CD4-positive, alpha-beta T cell treated with Interferon alpha-2 for 1 hour (primary cell): Measurements from ENCODE around the gene CRYBB3.

ENCODE experiments used
- DNase-seq, 2 donors: peaks; one replicate each; pipeline ENCODE4 v3.0.0-alpha.2; 2020 to 2022

CRYBB3 gene

DNA sequence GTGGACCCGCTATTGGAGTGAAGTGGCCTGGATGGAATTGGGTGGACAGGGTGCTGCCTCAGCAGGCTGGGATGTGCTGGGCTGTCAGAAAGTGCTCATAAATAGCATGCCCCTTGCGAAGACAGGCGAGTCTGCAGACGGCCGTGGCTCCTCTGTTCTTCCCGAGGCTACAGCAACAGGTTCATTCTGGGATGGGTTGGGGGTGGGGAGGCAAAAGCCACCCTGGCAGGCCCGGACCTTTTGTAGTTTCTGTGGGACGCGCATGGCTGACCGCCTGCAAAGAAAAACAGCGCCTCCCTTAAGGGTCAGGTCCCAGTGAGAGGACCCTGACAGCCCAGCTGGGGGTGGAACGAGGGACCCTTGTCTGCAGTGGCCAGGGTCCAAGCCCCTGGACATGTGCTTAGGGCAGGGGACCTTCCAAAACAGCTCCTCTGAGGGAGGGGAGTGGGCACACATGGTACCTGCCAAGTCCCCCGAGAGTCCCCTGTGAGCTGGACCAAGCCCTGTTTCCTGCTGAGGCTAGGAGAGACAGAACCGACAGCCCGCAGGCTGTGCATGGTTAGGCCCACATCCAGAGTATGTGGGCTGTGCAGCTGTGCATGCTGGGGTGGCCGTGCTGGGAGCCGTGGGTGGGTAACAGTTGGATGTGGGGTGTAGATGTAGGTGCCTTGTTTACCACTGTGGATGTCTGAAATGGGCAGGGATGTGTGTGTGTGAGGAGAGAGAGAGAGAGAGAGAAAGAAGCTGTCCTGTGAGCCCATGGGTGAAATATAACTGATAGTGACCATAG lies at the start of gene CRYBB3:
Gene CRYBB3, plus strand, starts transcription at position 128 of the 790 bp plus-strand sequence. CDS start 1,539 bp downstream, outside the sequence.
- no peak for DNase-seq

DNA sequence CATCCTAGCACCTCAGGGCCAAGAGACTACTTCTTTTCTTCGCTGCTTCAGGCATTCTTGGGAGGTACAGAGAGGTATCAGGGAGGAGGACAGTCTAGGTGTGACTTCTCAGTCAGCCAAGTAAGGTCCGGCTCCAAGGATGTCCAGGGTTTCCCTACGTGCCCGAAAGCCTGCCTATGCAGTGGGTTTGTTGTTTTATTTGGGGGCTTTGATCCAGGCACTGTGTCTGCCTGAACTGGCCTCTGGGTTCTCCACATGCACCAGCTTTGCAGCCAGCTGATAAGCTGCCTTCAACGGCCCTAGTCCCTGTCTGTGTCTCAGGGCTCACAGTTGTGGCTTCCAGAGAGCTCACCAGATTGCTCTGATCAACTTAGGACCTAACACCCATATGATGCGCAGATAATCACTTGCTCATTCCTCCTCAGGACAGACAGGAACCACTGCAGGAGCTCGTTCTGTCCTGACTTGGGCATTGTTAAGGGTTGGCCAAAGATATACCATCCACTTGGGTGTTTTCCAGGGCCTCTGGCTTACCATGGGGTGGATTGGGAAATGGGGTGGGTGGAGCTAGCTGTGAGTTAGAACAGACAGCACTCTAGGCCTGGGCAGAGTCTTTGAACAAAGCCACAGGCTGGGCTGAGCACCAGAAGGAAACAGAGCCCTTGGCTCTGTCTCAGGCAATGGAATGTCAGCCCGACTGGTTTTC lies 45.5 kb upstream of the CRYBB3 start:
- DNase-seq, result no peak

DNA sequence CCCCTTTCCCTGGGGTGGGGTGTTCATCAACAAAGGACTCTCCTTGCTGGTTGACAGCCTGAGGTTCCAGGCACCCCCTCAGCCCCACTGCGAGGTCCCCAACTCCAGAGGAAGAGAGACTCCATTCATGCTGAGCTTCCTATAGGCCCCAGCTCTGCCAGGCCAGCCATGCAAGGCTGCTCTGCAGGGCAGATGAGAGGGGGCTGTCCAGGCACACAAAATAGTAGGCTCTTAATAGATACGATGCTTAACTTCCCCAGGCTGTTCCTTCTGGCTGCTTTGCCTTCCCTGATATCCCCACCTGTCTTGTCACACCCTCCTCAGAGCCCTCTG lies 45.0 kb upstream of the CRYBB3 start:
- DNase-seq, result no peak

DNA sequence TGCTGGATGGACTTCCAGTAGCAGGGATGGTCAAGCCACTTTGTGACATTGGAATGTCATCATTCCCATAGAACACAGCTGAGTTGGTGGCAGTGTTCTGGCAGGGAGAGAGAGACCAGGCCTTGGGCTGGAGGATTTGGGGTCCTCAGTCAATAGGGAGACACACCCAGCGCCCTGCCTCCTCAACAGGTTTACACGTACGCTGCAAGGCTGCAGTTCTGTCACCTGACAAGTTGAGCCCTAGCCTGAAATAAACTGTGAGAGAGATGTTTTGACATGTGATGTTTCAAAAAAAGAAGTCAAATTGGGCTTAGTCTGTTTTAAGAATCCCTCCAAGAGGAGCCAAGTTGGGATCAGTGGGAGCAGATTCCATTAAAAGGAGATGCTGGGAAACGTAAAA lies 42.9 kb upstream of the CRYBB3 start:
- no peak for DNase-seq

DNA sequence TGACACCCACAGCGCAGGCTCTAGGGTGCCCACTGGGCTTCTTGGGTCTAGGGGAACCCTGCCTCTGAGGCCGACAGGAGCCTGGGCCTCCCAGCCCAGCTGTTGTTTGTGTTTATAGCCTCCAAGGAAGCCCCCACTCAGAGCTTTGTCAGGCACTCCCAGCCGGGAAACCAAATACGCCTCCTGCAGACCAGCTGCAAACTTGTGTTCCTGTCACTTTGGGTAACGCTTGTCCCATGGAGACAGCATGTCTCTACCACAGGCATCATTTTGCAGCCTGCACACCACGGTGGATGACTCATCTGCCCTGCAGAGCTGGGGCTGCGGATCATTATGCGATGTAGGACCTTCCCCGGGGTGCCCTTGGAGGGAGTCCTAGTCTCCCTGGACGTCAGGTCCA lies 40.6 kb upstream of the CRYBB3 start:
- DNase-seq, result no peak

DNA sequence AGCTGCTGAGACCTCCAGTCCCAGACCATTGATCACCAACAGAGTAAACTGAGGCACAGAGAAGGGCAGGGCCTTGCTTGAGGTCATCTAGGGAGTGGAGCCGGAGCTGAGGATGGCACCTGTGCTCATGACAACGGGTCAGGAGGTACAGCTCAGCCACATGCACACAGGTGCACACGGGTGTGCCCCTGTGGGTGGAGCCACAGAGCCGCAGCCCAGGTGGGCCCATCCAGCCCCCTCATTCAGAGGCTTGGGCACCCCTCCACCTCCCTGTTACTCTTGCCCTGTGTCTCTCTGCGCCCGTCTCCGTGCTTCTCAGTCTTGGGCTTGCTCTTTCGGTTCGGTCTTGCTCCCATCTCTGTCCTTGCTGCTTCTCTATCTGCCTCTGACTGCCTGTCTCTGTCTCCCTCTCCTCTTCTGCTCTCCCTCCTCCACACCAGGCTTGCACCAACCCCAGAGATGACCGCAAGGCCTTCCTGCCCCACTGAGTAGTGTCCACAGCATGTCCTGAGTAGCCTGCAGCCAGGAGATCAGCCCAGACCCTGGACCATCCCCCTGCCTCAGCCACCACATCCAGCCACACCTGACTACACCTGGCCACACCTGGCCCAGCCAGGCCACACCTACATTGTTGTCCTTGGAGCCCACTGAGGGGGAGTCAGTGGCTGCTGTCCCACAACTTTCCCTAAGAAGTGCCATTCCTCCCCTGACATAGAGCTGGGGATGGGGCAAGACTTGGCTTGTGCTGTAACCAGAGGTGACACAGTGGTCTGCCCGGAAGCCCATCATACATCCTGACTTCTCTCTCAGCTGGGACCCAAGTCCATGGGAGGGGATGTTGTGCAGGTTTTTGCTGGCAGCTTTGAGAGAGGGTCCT lies 39.3 kb upstream of the CRYBB3 start:
- no peak for DNase-seq

DNA sequence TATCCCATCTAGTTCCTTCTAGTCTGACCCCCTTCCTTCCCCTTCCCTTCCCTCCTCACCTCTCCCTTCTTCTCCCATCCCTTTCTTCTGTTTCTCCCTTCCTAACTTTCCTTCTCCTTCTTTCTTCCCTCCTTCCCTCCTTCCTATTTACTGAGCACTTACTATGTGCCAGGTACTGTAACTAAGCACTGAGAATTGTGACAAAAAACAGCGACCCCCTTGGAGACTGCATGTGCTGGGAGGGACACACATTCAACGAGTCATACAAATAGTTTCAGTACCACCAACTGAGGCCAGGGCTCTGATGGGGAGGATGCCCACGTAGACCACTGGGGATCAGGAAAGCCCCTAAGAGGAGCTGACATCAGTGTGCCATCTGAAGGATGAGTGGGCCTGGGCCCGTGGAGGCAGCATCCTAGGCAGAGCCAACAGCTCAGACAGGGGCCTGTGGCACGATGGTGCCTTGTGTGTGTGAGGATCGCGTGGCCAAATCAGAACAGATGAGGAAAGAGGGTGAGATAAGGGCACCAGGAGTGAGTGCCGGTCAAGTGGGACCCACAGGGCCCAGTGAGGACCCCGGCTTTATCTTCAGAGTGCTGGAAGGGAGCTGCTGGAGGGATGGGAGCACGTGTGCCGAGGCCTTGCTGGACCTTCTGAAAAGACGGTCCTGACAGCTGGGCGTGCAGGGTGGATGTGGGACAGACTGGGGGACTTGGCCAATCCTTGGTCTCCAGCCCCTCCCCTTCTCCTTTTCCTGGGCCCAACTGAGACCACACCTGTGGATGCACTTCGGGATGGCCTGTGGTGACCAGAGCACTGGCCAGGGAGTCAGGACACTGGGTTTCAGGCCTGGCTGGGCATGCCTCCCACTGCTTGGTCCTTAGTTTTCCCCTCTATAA lies 38.4 kb upstream of the CRYBB3 start:
- no peak for DNase-seq

DNA sequence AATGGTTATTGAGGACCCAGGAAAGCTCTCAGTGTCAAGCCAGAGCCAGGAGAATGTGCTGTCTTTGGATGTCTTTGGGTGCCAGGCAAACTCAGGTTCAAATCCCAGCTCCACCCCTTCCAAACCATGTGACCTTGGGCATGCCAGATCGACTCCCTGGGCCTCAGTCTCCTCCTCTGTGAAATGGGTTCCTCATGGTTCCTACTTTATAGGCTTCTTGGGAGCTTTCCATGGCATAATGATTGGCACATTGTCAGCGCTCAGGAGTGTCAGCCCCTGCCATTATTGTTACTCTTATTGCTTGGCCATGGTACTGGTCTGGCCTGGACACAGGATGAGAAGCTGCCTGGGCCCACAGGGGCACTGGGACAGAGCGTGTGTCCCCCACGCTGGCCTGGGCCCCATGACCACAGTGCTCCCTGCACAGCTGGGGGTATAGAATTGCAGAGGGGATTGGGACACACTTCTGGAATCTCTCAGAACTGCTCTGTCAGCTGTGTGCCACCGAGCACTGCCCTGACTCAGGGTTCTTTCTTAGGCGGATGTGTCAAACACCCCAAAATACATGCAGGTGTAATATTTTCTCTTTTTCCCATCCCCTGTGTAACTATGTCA lies 37.6 kb upstream of the CRYBB3 start:
- DNase-seq, result no peak

DNA sequence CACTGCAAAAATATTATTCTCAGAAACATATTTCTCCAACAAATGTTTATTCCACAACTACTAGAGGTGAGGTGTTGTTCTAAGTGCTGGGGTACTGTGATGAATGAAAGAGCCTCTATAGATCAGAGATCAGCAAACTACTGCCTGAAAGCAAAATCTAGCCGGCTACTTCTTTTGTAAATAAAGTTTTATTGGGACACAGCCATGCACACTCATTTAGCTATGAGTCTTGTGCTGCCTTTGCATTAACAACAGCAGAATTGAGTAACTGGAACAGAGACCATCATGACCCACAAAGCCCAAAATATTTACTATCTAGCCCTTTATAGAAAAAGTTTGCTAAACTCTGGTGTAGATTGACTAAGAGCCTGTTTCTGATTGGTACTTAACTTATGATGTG lies 37.1 kb upstream of the CRYBB3 start:
- DNase-seq, result no peak

DNA sequence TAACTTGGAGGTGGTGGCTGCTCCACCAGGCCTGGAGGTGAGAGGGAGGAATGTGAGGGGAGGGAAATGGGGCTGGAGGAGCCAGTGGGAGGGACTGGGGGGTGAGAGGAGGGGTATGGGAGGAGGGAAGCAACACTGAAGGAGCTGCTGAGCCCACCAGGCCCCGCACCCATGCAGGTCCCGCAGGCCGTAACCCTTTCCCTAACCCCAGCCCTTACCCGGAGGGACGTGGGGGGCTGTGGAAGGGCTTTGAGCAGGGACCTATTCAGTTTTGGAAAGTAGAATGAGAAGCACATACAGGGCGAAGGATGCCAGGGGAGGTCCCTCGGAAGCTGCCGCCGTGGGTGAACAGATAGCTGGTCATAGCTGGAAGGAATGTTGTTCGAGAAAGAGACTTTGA lies 33.9 kb upstream of the CRYBB3 start:
- DNase-seq, result no peak

DNA sequence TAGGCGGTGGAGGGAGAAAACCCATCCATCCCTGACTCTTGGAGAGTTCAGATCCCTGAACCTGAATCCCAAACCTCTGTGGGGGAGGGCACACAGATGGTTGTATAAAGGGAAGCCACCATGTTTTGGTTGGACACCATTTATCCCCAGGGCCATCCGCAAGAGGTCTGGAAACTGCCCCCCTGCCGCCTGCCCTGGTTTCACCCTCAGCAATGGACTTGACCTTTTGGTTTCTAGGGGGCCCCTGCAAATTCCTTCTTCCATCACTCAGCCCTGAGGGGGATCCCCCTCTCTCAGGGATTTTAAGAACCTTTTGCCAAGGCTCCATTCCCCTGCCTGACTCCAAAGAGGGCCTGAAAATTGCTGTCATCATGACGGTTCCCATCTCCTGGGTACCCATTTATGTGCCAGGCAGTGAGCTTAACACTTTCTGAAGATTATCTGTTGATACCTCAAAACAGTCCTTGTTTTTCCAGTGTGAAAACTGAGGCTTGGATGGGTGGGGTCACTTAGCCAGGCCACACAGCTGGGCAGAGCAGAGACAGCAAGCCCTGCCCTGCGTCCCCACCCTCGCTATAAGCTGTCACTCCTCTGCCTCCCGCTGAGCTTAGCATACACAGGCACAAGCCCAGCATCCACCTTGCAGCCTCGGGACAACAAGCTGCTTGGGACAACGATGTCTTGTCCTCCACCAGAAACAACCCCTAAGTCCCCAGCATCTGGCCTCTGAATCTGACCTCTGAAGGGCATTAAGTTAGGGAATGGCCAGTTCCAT lies 33.2 kb upstream of the CRYBB3 start:
- DNase-seq, result no peak

DNA sequence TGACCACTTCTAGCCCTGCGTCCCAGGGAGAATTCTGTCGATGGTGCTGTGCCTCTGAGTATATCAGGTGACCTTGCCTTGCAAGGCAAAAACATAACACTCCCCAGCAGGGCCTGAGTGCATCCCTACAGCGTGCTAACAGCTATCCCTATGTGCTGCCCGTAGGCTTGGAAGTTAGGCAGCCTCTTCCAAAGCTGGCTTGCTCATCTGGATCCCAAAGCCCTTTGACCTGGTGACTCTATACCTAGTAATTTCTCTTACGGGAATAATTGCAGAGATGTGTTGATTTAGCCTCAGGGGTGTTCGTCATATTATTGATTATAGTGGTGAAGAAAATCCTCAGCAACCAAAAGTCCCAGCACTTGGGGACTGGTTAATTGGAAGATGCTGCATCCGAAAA lies 32.6 kb upstream of the CRYBB3 start:
- no peak for DNase-seq

DNA sequence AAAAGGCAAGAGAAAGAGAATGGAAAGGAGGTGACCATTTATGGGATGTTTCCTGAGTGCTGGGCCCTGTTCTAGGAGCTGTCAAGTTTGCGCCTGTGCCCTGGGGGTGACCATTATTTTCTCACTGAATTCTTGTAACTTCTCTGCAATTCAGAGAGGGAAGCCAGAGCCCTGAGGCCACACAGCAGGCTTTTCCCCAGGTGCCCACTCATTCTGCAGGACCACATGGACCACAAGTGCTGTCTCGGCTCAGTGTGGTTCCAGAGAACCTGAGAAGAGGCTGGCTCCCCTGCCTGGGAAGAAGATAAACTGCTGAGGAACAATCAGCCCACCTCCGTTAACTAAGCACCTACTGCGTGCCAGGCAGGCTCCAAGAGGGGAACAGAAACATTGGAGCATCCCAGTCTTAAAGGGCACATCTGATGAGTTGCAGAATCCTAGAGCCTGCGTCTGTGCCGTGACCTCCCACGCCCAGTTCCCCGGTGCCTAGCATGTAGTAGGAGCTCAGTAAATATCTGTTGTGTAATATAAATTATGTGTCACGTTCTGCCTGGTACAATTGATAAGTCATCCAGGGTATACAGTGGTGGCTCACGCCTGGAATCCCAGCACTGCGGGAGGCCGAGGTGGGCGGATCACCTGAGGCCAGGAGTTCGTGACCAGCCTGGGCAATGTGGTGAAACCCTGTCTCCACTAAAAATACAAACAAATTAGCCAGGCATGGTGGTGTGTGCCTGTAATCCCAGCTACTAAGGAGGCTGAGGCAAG lies 31.6 kb upstream of the CRYBB3 start:
- DNase-seq, result no peak

DNA sequence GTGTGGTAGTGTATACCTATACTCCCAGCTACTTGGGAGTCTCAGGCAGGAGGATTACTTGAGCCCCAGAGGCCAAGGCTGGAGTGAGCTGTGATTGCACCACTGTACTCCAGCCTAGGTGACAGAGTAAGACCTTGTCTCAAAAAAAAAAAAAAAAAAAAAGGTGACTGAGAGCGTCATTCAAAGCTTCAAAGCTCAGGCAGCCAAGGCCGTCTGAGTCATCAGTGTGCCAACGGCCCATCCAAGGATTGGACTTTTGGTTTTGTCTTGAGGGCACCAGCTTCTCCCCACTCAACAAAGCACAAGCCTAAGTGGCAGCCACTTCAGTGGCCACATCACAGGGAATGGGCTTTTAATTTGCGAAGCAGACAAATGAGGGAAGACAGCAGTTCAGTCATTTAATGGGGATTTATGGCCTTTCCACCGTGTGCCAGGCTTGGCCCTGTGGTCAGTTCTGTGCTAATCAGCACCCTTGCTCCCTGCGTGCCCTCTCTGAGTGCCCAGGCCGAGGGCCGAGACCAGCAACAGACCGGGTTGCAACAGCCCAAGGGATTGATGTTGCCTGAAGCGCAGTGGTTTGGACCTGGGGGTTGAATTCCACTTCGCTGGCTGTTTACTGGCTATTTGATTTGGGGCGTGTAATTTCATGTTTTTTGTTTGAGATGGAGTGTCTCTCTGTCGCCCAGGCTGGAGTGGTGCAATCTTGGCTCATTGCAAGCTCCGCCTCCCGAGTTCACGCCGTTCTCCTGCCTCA lies 30.2 kb upstream of the CRYBB3 start:
- no peak for DNase-seq

DNA sequence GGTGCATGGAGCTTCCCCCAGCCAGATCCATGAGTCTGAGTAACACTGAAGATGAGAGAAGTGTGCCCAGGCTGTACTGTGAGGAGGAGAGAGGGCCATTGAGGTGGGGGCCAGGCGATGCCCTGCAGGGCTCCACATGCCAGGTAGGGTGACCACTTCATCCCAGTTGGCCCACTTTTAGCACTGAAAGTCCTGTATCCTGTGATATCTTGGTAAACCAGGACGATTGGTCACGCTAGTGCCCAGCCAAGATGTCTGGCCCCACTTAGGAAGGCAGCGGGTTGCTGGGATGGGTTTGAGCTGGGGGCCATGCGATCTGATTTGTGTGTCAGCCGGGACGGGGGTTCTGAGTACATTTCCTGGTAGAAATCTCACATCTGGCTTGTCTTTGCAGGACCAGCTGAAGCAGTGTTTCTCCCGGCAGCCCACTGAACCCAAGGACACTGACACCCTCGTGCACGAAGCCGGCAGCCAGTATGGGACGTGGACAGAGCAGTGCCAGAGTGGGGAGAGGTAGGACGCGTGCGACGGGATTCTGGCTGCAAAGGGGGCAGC lies 29.2 kb upstream of the CRYBB3 start:
- DNase-seq, result no peak

DNA sequence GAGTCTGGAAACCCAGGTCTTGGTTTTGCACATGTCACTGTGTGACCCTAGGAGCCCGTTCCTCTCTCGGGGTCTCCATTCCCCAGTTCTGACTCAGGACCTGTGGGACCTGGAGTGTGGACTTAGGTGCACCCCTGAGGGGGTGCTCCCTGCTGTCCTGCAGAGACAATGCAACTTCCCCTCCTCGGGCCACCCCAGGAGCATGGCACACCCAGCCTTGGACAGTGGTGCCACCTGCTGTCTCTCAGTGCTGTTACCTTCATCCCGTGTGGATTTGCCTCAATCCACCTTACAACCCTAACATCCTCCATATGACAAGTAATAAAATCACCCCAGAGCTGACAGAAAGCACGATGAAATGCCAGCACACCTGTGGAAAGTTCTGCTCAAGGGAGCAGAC lies 27.5 kb upstream of the CRYBB3 start:
- peak in 1 of 2 donors; percentile 32 for DNase-seq

DNA sequence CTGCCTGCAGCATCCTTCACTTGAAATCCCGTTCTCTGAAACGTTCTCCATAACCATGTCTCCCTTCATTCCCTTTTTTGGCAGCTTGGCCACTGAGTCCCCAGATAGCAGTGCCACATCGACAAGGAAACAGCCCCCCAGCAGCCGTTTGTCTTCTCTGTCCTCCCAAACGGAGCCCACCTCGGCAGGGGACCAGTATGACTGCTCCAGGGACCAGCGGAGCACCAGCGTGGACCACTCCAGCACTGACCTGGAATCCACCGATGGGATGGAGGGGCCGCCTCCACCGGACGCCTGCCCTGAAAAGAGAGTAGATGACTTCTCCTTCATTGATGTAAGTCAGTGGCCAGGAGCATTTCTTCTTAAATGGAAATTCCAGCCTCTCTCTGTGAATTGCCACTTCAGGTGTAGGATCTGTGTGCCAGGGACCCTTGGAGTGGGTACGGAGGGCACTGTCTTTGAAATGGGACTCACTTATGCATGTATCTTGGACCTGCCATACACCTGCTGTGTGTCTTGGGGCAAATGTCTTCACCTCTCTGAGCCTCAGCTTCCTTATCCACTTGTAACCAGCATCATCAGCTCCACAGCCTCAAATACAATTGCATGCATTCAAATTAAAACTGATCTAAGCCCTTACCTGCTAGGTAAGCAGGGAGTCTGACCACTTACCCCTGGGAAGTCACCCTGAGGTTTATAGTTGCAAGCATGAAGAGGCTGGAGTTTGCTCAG lies 25.3 kb upstream of the CRYBB3 start:
- DNase-seq, result no peak

DNA sequence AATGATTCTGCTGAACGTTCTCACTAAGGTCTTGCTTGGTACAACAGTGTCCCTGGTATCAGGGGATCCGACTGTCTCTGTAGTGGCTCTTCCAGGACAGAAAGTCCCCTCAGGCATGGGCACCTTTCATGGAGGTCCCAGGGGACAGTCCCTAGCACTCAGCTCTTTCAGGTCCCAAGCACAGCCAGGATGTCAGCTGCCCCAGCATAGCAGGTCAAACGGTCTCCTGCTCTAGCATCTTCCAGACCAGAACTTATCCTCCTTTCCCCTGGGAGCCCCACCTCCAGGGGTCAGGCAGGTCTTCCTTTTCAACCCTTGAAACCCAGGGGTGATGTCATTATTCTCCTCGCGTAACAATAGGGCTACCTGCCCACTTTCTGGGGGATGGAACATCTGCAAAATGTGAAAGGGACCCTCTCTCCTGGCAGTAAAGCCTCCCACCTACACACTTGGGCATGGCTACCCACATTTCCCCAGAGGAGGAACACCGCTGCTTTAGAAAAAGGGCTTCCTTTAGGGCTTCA lies 24.7 kb upstream of the CRYBB3 start:
- no peak for DNase-seq
